B cell (primary cell): ENCODE results near the gene MCOLN3.

Source experiments
- EZH2 ChIP-seq: IDR thresholded peaks from 2 replicates; pipeline ENCODE4 v1.6.1; 2012; ENCODE audit warnings: borderline replicate concordance, low read depth, mild to moderate bottlenecking, moderate library complexity, low read length; ENCODE audit not compliant: insufficient read depth, poor library complexity, severe bottlenecking
- TF ChIP-seq, protein P1 (sequence below): fragments of 200-600 bp; IDR thresholded peaks from one replicate; pipeline ENCODE4 v1.8.0; 2022; ENCODE audit warnings: antibody characterized with exemption, mild to moderate bottlenecking

DNA sequence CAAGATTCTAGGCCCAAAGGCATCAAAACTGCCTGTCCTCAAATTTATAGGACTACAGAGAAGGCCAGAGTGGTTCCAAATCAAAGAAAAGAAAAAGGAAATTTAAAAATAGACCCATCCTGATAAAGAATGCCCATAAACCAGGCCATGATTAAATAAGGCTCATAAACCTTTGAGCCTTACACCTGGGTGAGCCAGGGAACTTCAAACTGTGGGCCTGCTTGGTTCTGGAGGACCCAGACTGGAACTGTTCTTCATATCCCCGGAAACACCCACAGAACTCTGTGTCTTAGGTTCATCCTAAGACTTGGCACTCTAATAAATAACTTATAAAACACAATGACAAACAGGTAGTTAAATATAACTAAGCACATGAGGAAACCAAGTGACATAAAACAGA is 80.2 kb downstream of the MCOLN3 start:
- TF ChIP-seq, protein P1, sequence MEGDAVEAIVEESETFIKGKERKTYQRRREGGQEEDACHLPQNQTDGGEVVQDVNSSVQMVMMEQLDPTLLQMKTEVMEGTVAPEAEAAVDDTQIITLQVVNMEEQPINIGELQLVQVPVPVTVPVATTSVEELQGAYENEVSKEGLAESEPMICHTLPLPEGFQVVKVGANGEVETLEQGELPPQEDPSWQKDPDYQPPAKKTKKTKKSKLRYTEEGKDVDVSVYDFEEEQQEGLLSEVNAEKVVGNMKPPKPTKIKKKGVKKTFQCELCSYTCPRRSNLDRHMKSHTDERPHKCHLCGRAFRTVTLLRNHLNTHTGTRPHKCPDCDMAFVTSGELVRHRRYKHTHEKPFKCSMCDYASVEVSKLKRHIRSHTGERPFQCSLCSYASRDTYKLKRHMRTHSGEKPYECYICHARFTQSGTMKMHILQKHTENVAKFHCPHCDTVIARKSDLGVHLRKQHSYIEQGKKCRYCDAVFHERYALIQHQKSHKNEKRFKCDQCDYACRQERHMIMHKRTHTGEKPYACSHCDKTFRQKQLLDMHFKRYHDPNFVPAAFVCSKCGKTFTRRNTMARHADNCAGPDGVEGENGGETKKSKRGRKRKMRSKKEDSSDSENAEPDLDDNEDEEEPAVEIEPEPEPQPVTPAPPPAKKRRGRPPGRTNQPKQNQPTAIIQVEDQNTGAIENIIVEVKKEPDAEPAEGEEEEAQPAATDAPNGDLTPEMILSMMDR, result no peak
- TF ChIP-seq EZH2, result no peak
